GM18873 (cell line): ENCODE results near the gene CSNK1G3.
"Not testable (repeated sequence)": the region's sequence is repeated elsewhere in the genome, so short reads cannot be mapped to it uniquely, and the experiment has no call there.

Source experiments
- ATAC-seq: cut with Tn5 transposase; IDR thresholded peaks from one replicate; pipeline ENCODE4 v1.9.1; 2021; ENCODE audit warnings: mild to moderate bottlenecking, moderate library complexity, moderate number of reproducible peaks; ENCODE audit not compliant: unreplicated experiment, low FRiP score

CSNK1G3 gene

DNA sequence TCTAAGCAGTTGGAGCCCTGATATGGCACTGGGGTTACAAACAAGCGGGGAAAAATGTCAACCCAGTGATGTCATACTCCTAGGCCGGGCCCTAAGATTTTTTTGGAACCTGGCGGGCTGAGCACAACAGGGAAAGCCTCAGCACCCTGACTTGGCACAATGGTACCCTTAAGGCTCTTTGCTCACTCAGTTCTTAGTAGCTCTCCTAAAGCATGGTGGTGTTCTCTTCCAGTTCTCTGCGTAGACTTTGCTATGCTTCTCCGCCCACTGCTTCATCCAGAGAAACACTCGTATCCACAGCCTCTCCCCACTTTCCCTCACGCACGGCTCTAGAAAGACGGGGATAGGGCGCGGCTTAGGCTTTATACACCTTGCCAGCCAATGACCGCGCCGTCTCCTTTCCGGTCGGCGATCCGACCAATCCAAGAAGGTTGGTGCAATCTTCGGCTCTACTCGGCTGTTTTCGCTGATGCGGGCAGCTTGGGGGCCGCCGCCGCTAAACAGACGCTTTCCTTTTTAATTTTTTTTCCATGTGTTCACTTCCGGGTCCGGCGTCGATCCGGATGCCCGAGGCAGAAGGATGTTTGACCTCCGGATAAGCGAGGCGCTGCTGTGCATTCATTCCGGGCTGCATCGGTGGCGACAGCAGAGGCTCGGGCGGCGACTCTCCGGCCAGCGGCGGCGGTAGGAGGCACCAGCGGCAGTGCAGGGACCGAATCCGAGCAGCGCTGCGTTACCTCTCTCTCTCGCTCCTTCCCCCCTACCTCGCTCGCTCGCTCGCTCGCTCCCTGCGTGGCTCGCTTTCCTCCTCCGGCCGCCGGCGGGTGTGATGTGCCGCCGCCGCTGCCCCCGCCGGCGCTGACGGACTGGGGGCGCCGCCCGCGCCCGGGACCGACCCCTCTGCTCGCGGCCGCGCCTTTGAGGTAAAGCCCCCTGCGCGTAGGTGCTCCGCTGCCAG, at the start of gene CSNK1G3:
TSS of gene CSNK1G3 (plus strand) at position 530 of the 958 bp plus-strand sequence. CDS start 33,487 bp downstream, outside the sequence.
- ATAC-seq = peak; percentile 95

DNA sequence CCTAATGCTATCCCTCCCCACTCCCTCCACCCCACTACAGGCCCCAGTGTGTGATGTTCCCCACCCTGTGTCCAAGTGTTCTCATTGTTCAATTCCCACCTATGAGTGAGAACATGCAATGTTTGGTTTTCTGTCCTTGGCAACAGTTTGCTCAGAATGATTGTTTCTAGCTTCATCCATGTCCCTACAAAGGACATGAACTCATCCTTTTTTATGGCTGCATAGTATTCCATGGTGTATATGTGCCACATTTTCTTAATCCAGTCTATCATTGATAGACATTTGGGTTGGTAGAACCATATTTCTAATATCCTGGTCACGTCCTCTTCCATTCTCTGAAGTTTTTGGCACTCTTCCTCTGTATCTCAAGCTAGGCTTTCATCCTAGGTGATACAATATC, 45.1 kb upstream of the CSNK1G3 start:
- ATAC-seq = not testable (repeated sequence)

GRCh38 chr5:123471385-123471784, 40.6 kb upstream of the CSNK1G3 start:
- no peak for ATAC-seq

GRCh38 chr5:123472150-123472924, 39.6 kb upstream of the CSNK1G3 start:
- ATAC-seq = no peak

DNA sequence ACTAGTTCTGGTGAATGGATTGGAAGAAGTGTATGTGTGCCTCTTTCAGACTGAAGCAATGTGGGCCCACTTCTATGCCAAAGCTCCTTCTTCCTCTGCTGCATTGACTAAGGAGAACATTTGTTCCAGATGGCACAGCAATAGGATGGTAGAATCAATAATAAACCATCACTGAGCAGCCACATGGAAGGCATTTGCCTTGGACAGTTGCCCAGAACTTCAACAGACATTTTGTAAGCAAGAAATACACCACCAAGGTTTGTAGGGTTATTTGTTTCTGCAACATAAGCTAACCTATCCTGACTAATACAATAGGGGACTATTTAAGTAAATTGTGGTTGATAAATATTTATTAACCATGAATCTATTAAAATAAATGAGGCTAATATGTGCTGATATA, 37.7 kb upstream of the CSNK1G3 start:
- ATAC-seq = no peak

GRCh38 chr5:123476731-123477130, 35.2 kb upstream of the CSNK1G3 start:
- ATAC-seq = no peak

DNA sequence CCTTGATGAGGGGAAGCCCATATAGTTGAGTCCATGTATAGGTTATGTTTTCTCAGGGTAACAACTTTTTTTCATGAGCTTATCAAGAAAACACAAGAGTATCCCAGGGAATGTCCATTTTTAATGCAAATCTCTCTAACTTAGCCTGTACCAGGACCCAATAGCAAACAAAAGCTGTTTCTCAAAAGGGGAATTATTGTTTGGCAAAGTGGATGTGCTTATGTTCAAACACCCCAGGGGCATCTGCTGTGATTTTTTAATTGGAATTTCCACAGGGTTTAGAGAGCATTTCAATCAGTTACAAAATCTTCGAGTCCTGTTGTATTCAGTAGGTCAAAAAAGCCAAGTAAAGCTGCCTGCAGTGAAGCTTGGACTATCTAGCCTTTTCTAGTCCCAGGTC, 33.4 kb upstream of the CSNK1G3 start:
- no peak for ATAC-seq

DNA sequence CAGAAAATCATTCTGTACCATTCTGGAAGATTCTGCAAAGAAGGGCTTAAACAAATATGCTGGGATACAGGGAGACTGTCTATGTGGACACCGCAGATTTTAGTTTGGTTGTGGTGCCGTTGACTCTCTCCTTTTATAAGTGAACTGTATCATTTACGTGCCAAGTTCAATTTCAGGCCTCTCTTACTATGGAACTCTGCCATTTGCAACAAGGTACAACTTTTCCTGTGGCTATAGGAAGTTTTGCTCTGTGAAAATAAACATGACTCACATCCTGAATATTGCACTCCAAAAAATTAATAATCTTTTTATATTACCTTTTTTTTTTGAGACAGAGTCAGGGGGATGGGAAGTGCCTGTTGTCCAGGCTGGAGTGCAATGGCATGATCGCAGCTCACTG, 29.7 kb upstream of the CSNK1G3 start:
- ATAC-seq = no peak

- no peak for ATAC-seq
Observed at GRCh38 chr5:123483446-123484077, 28.4 kb upstream of the CSNK1G3 start.

- no peak for ATAC-seq
Observed at GRCh38 chr5:123485275-123485674, 26.7 kb upstream of the CSNK1G3 start.

- no peak for ATAC-seq
Observed at GRCh38 chr5:123486951-123487655, 24.9 kb upstream of the CSNK1G3 start.

- no peak for ATAC-seq
Observed at GRCh38 chr5:123490974-123491373, 21.0 kb upstream of the CSNK1G3 start.

- not testable (repeated sequence) for ATAC-seq
Observed at GRCh38 chr5:123495211-123495610, 16.8 kb upstream of the CSNK1G3 start.

DNA sequence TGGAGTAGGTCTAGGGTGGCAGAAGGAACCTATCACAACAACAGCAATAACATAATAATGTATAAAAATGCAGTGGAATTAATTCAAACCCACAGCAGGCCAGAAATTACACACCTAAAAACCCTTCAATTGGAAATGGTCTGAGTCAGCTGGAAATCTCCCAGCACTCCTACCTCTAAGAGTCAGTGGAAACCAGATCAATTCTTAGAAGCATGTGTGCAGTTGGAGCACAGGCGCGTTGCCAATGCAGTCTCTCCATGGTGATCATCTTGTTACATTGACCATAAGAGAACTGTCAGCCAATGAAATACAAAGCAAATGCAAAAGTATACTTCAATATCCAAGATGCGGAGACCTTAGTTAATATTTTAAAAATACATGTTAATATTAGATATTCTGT, 15.1 kb upstream of the CSNK1G3 start:
- no peak for ATAC-seq

GRCh38 chr5:123500471-123500870, 11.5 kb upstream of the CSNK1G3 start:
- no peak for ATAC-seq

- ATAC-seq = no peak
Observed at GRCh38 chr5:123502120-123502519, 9.9 kb upstream of the CSNK1G3 start.

GRCh38 chr5:123503299-123503698, 8.7 kb upstream of the CSNK1G3 start:
- ATAC-seq = no peak

DNA sequence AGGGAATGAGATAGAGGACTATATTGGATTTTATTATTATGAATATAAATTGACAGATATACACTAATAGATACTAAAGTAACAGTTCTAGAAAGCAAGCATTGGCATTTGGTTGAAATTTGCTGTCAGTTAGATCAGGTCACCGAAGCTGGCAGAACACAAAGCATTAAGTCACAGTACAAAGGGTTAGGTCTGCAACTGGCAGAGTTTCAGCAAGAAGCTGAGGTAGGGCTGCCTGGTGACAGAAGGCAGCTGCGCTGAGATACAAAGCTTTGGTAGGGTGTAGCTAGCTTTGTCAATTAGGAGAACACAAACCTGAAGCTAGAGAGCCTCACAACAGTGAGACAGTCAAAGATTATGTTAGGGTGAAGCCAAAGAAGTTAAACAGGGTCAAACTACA, 6.3 kb upstream of the CSNK1G3 start:
- no peak for ATAC-seq

- ATAC-seq = no peak
Observed at GRCh38 chr5:123508441-123508840, 3.5 kb upstream of the CSNK1G3 start.

DNA sequence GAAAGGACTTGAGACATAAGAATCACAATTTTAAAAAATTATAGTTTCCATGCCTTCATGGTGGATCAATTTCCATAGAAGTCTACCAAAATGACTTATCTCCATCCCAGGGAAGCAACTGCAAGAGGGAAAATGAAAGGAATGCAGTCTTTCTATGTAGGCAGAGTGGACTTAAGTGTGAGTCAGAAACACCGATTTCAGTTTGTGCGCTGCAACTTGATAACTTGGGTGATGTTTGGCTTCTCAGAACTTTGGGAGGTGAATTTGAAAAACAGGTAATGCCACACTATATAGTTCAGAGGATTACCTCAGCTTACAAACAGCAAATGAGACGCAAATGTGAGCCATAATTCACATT, 708 bp upstream of the CSNK1G3 start:
- no peak for ATAC-seq
